D721Med (cell line): ENCODE data around the gene TCHHL1.

Experiments used
- DNase-seq: peaks from one replicate; pipeline ENCODE4 v3.0.0; 2011; ENCODE audit warnings: low spot score; ENCODE audit not compliant: insufficient read length
- FAIRE-seq: peaks from 2 replicates; lab custom pipeline; 2011; peaks lifted over from hg19 to GRCh38; lab: Jason Lieb, UNC
- CTCF ChIP-seq: IDR thresholded peaks from 2 replicates; pipeline ENCODE4 v1.5.1; 2012; ENCODE audit warnings: mild to moderate bottlenecking, control low read depth; ENCODE audit not compliant: insufficient read depth; ENCODE audit errors: missing control alignments

The TCHHL1 gene

GRCh38 chr1:152112885-152113432 lies 24.1 kb upstream of the TCHHL1 start:
- TF ChIP-seq CTCF: no peak
- FAIRE-seq: no peak

GRCh38 chr1:152112101-152112884 lies 23.4 kb upstream of the TCHHL1 start:
- DNase-seq (no peak), FAIRE-seq (no peak)
- no peak for TF ChIP-seq CTCF

More at GRCh38 chr1:152112885-152113432, 24.1 kb upstream of the TCHHL1 start:
- no peak for DNase-seq

DNA sequence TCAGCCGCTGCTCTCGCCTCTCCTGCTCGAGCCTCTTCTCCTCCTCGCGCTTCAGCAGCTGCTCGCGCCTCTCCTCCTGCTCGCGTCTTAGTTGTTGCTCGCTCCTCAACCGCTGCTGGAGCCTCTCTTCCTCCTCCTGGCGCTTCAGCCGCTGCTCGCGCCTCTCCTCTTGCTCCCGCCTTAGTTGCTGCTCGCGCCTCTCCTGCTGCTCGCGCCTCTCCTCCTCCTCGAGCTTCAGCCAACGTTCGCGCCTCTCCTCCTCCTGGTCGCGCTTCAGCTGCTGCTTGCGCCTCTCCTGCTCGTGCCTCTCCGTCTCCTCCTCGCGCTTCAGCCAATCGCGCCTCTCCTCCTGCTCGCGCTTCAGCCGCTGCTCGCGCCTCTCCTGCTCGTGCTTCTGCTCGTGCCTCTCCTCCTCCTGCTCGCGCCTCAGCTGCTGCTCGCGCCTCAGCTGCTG lies 22.7 kb upstream of the TCHHL1 start:
- TF ChIP-seq CTCF: no peak
- FAIRE-seq: no peak
- DNase-seq: no peak

DNA sequence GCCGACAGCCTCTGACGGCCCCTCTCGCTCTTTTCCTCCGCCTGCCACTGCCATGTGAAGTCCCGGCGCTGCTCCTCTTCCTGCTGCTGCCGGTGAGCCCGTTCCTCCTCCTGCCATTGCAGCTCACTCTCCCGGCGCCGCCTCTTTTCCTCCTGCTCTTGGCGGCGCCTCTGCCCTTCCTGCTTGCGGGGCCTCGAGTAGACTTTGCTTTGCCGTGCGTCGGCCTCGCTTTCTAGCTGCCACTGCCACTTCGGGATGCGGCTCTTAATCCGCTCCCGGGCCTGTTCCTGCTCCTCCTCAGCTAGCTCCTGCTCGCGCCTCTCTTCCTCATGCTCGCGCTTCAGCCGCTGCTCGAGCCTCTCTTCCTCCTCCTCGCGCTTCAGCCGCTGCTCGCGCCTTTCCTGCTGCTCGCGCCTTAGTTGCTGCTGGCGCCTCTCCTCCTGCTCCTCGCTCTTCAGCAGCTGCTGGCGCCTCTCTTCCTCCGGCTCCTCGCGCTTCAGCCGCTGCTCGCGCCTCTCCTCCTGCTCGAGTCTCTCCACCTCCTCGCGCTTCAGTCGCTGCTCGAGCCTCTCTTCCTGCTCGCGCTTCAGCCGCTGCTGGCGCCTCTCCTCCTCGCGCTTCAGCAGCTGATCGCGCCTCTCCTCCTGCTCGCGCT lies 22.1 kb upstream of the TCHHL1 start:
- no peak for TF ChIP-seq CTCF
- DNase-seq: no peak
- no peak for FAIRE-seq

DNA sequence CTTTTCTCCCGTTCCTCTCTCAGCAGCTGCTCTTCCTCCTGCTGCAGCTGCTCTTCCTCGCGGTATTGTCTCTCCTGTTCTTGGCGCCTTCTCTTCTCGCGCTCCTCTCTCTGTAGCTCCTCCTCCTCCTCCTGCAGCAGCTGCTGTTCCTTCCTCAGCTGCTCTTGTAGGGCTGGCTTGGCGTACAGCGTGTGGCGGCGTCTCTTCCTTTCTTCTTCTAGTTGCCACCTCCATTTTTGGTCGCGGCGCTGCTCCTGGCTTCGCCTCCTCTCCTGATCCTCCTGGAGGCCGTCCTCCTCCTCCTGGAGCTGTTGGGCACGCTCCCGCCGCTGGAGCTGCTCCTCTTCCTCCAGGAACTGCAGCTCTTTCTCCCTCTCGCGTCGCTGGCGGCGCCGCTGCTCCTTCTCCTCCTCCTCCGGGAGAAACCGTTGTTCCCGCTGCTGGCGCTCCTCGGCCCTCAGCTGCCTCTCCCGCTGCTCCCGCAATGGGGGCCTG lies 21.5 kb upstream of the TCHHL1 start:
- TF ChIP-seq CTCF: no peak
- no peak for DNase-seq
- FAIRE-seq: no peak

DNA sequence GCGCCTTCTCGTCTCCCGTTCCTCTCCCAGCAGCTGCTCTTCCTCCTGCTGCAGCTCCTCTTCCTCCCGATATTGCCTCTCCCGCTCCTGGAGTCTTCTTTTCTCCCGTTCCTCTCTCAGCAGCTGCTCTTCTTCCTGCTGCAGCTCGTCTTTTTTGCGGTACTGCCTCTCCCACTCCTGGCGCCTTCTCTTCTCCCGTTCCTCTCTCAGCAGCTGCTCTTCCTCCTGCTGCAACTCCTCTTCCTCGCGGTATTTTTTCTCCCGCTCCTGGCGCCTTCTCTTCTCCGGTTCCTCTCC lies 21.1 kb upstream of the TCHHL1 start:
- no peak for DNase-seq
- FAIRE-seq: no peak
- no peak for TF ChIP-seq CTCF
